Measurements from ENCODE around the gene SRGAP2B. TPM values are rescaled to one million over a fixed set of nuclear protein-coding genes. Genes with fewer than 3 reads are reported as not detected.
"Not testable (repeated sequence)": the region's sequence is repeated elsewhere in the genome, so short reads cannot be mapped to it uniquely, and the experiment has no call there.

The SRGAP2B gene
- total and polyA plus RNA-seq, 2 of the 4 experiments (the other 2 are of a cell fraction): 15.9 to 50.7 TPM

DNA sequence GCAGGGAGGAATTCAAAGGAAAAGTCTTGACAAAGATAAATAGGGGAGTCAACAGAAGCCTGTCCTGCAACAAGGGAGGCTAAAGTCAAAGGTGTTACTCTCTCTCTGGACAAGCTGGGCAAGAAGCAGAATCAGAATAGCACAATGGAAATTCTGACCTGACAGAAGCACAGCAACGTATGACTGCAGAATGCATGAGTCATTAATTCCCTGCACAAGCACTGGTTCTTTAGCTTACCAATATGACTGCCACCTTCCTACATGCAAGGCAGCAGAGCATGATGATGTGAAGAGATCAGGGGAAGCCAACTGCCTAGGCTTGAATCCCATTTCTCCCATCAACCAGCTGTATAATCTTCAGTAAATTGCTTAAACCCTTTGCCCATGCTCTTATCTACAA lies 153.4 kb downstream of the SRGAP2B start:
- POLR2A ChIA-PET (ENCODE audit: unreplicated experiment); H3K9me1 ChIP-seq (ENCODE audit: insufficient read depth, low read length); H4K8ac ChIP-seq (ENCODE audit: low read depth in 2 of 2, low read length in 2 of 2); BruUV-seq (replicated peaks); H3K23ac ChIP-seq (ENCODE audit: low read depth, low read length); H4K91ac ChIP-seq (ENCODE audit: insufficient read depth, low read depth, low read length); H3K14ac ChIP-seq (replicated peaks; ENCODE audit: low read depth, low read length); H2AK9ac ChIP-seq (replicated peaks; ENCODE audit: low read depth, low read length, poor library complexity); intact Hi-C loops (cut with micrococcal nuclease); H3K36me3 ChIP-seq (ENCODE audit: control insufficient read depth, insufficient read depth, low read length); H3K9ac ChIP-seq (ENCODE audit: low read depth, low read length); H3K56ac ChIP-seq (ENCODE audit: extremely low read depth, insufficient read depth, low read length); H3K4me1 ChIP-seq (ENCODE audit: control insufficient read depth, insufficient read depth, low read length); H3K9me3 ChIP-seq (ENCODE audit: control insufficient read depth, insufficient read depth, low read length); CTCF ChIA-PET; H4K5ac ChIP-seq (ENCODE audit: low read depth, low read length); H3K4me2 ChIP-seq (ENCODE audit: low read depth, low read length); H3K18ac ChIP-seq (ENCODE audit: low read depth, low read length); H3K27ac ChIP-seq (ENCODE audit: insufficient read depth, low read length); H3K27me3 ChIP-seq (ENCODE audit: control insufficient read depth, insufficient read depth, low read length); H3K4me3 ChIP-seq (ENCODE audit: insufficient read depth, low read depth, low read length); H2AFZ ChIP-seq (replicated peaks; ENCODE audit: low read length, poor library complexity); H4K20me1 ChIP-seq (ENCODE audit: insufficient read depth, low read length); in situ Hi-C loops (cut with MboI; ENCODE audit: low sequenced_read_pairs); H2BK120ac ChIP-seq (ENCODE audit: low read depth, low read length); H2BK15ac ChIP-seq (ENCODE audit: low read depth, low read length); H3K4ac ChIP-seq (ENCODE audit: low read depth, low read length); dilution Hi-C loops (cut with HindIII; ENCODE audit: low sequenced_read_pairs, unreplicated experiment); H2BK20ac ChIP-seq (ENCODE audit: low read depth, low read length); H2BK5ac ChIP-seq (ENCODE audit: low read depth, low read length, poor library complexity, severe bottlenecking); H3K79me1 ChIP-seq (ENCODE audit: low read depth in 1 of 2, low read length in 2 of 2); DNase-seq; H2AK5ac ChIP-seq (ENCODE audit: low read depth, low read length): not testable (repeated sequence)
- no CpG with 5 or more reads among the region's 1 CpG for WGBS, 2 experiments (ENCODE audit: extremely low coverage in 2 of 2, insufficient read length in 1 of 2)
- ATAC-seq (ENCODE audit: low read depth): peak; percentile 84

DNA sequence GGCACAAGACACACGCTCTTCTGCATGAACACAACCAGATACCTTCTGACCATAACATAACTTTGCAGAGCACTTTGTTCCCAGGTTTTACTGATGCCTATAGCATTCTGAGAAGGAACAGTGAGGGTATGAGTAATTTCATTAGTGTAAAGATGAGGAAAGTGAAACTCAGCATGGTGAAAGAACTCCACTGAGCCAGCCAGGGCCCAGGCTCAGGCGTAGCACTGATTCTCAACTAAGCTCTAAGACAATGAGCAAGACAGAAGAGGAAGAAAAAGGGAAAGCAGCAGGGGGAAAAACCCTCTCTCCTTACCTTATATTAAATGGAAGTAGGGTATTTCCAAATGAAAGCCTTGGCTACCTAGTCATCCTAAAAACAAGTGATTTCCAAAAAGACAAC lies 155.1 kb downstream of the SRGAP2B start:
- H3K9me3 ChIP-seq (ENCODE audit: control insufficient read depth, insufficient read depth, low read length); POLR2A ChIA-PET (ENCODE audit: unreplicated experiment); H2BK15ac ChIP-seq (ENCODE audit: low read depth, low read length); BruUV-seq (replicated peaks); H4K5ac ChIP-seq (ENCODE audit: low read depth, low read length); H3K56ac ChIP-seq (ENCODE audit: extremely low read depth, insufficient read depth, low read length); DNase-seq; H3K18ac ChIP-seq (ENCODE audit: low read depth, low read length); H3K14ac ChIP-seq (replicated peaks; ENCODE audit: low read depth, low read length); ATAC-seq (ENCODE audit: low read depth); H3K4ac ChIP-seq (ENCODE audit: low read depth, low read length); H2AK9ac ChIP-seq (replicated peaks; ENCODE audit: low read depth, low read length, poor library complexity); H3K36me3 ChIP-seq (ENCODE audit: control insufficient read depth, insufficient read depth, low read length); H3K4me1 ChIP-seq (ENCODE audit: control insufficient read depth, insufficient read depth, low read length); H2BK120ac ChIP-seq (ENCODE audit: low read depth, low read length); H3K4me2 ChIP-seq (ENCODE audit: low read depth, low read length); H4K20me1 ChIP-seq (ENCODE audit: insufficient read depth, low read length); H4K91ac ChIP-seq (ENCODE audit: insufficient read depth, low read depth, low read length); H2BK20ac ChIP-seq (ENCODE audit: low read depth, low read length); in situ Hi-C loops (cut with MboI; ENCODE audit: low sequenced_read_pairs); H2BK5ac ChIP-seq (ENCODE audit: low read depth, low read length, poor library complexity, severe bottlenecking); H3K27me3 ChIP-seq (ENCODE audit: control insufficient read depth, insufficient read depth, low read length); H3K4me3 ChIP-seq (ENCODE audit: insufficient read depth, low read depth, low read length); H3K9me1 ChIP-seq (ENCODE audit: insufficient read depth, low read length); H4K8ac ChIP-seq (ENCODE audit: low read depth in 2 of 2, low read length in 2 of 2); H2AK5ac ChIP-seq (ENCODE audit: low read depth, low read length); H3K23ac ChIP-seq (ENCODE audit: low read depth, low read length); CTCF ChIA-PET; intact Hi-C loops (cut with micrococcal nuclease); dilution Hi-C loops (cut with HindIII; ENCODE audit: low sequenced_read_pairs, unreplicated experiment); H3K9ac ChIP-seq (ENCODE audit: low read depth, low read length); H3K79me1 ChIP-seq (ENCODE audit: low read depth in 1 of 2, low read length in 2 of 2); H3K27ac ChIP-seq (ENCODE audit: insufficient read depth, low read length); H2AFZ ChIP-seq (replicated peaks; ENCODE audit: low read length, poor library complexity): not testable (repeated sequence)
- WGBS, 2 experiments (ENCODE audit: extremely low coverage in 2 of 2, insufficient read length in 1 of 2): no CpG with 5 or more reads among the region's 2 CpGs
